ENCODE data around the gene CDC42BPA. TPM values are rescaled to one million over a fixed set of nuclear protein-coding genes. Genes with fewer than 3 reads are reported as not detected.

The CDC42BPA gene
- total RNA-seq, 1 donor from 2014 or later = 1.0 TPM

- no peak for DNase-seq (ENCODE audit: low spot score)
- intact Hi-C loops (cut with micrococcal nuclease) = no loop called here
- no peaks in the 10 kb centered on the region for H3K27me3 Mint-ChIP-seq (ENCODE audit: insufficient read depth)
- H3K27ac Mint-ChIP-seq = no peak overlapping the region
- no peak overlapping the region for H3K4me3 Mint-ChIP-seq
- peaks cover 10% of the 10 kb centered on the region for H3K36me3 Mint-ChIP-seq (ENCODE audit: low read depth)
- H3K4me1 Mint-ChIP-seq (ENCODE audit: low read depth) = no peaks in the 10 kb centered on the region
- peaks cover 7% of the 10 kb centered on the region for H3K9me3 Mint-ChIP-seq
Observed at GRCh38 chr1:226973898-226974543, 344.3 kb downstream of the CDC42BPA start.

- H3K4me3 Mint-ChIP-seq = no peak overlapping the region
- no peak for DNase-seq (ENCODE audit: low spot score)
- H3K27me3 Mint-ChIP-seq (ENCODE audit: insufficient read depth) = no peaks in the 10 kb centered on the region
- no peak overlapping the region for H3K27ac Mint-ChIP-seq
- peaks cover 10% of the 10 kb centered on the region for H3K36me3 Mint-ChIP-seq (ENCODE audit: low read depth)
- no peaks in the 10 kb centered on the region for H3K4me1 Mint-ChIP-seq (ENCODE audit: low read depth)
- intact Hi-C loops (cut with micrococcal nuclease) = no loop called here
- H3K9me3 Mint-ChIP-seq = peaks cover 7% of the 10 kb centered on the region
Observed at GRCh38 chr1:226973371-226973897, 344.9 kb downstream of the CDC42BPA start.

GRCh38 chr1:226972931-226973330, 345.4 kb downstream of the CDC42BPA start:
- Mint-ChIP-seq H3K27me3 (ENCODE audit: insufficient read depth) (no peaks in the 10 kb centered on the region), H3K4me1 (ENCODE audit: low read depth) (no peaks in the 10 kb centered on the region), H3K4me3 (no peak overlapping the region), H3K27ac (no peak overlapping the region), H3K9me3 (peaks cover 7% of the 10 kb centered on the region), H3K36me3 (ENCODE audit: low read depth) (peaks cover 10% of the 10 kb centered on the region)
- intact Hi-C loops (cut with micrococcal nuclease) = no loop called here
- no peak for DNase-seq (ENCODE audit: low spot score)

- Mint-ChIP-seq H3K4me3 (no peak overlapping the region), H3K27ac (no peak overlapping the region)
Observed at GRCh38 chr1:226971765-226972164, 346.5 kb downstream of the CDC42BPA start.

GRCh38 chr1:226967665-226968064, 350.6 kb downstream of the CDC42BPA start:
- intact Hi-C loops (cut with micrococcal nuclease) = no loop called here
- Mint-ChIP-seq H3K9me3 (peaks cover 7% of the 10 kb centered on the region), H3K36me3 (ENCODE audit: low read depth) (peaks cover 12% of the 10 kb centered on the region), H3K27ac (no peak overlapping the region), H3K27me3 (ENCODE audit: insufficient read depth) (no peaks in the 10 kb centered on the region), H3K4me3 (no peak overlapping the region), H3K4me1 (ENCODE audit: low read depth) (no peaks in the 10 kb centered on the region)
- DNase-seq (ENCODE audit: low spot score) = no peak

More at GRCh38 chr1:226971765-226972164, 346.5 kb downstream of the CDC42BPA start:
- Mint-ChIP-seq H3K27me3 (ENCODE audit: insufficient read depth) (no peaks in the 10 kb centered on the region), H3K36me3 (ENCODE audit: low read depth) (peaks cover 12% of the 10 kb centered on the region), H3K9me3 (peaks cover 7% of the 10 kb centered on the region), H3K4me1 (ENCODE audit: low read depth) (no peaks in the 10 kb centered on the region)
- DNase-seq (ENCODE audit: low spot score) = no peak
- intact Hi-C loops (cut with micrococcal nuclease) = no loop called here

- intact Hi-C loops (cut with micrococcal nuclease) = no loop called here
- Mint-ChIP-seq H3K36me3 (ENCODE audit: low read depth) (peaks cover 7% of the 10 kb centered on the region), H3K4me1 (ENCODE audit: low read depth) (no peaks in the 10 kb centered on the region), H3K27ac (no peak overlapping the region), H3K4me3 (no peak overlapping the region), H3K27me3 (ENCODE audit: insufficient read depth) (no peaks in the 10 kb centered on the region), H3K9me3 (peaks cover 2% of the 10 kb centered on the region)
- DNase-seq (ENCODE audit: low spot score) = no peak
Observed at GRCh38 chr1:226966683-226967082, 351.6 kb downstream of the CDC42BPA start.

GRCh38 chr1:226965581-226966440, 352.5 kb downstream of the CDC42BPA start:
- no peaks in the 10 kb centered on the region for H3K27me3 Mint-ChIP-seq (ENCODE audit: insufficient read depth)
- H3K27ac Mint-ChIP-seq = no peak overlapping the region

GRCh38 chr1:226964611-226965486, 353.4 kb downstream of the CDC42BPA start:
- Mint-ChIP-seq H3K4me3 (no peak overlapping the region), H3K9me3 (peaks cover 2% of the 10 kb centered on the region), H3K27ac (no peak overlapping the region), H3K4me1 (ENCODE audit: low read depth) (no peaks in the 10 kb centered on the region), H3K36me3 (ENCODE audit: low read depth) (peaks cover 5% of the 10 kb centered on the region), H3K27me3 (ENCODE audit: insufficient read depth) (no peaks in the 10 kb centered on the region)
- intact Hi-C loops (cut with micrococcal nuclease) = no loop called here
- DNase-seq (ENCODE audit: low spot score) = no peak

More at GRCh38 chr1:226965581-226966440, 352.5 kb downstream of the CDC42BPA start:
- Mint-ChIP-seq H3K4me1 (ENCODE audit: low read depth) (no peaks in the 10 kb centered on the region), H3K36me3 (ENCODE audit: low read depth) (peaks cover 5% of the 10 kb centered on the region), H3K4me3 (no peak overlapping the region), H3K9me3 (no peaks in the 10 kb centered on the region)
- DNase-seq (ENCODE audit: low spot score) = no peak
- intact Hi-C loops (cut with micrococcal nuclease) = no loop called here

GRCh38 chr1:226964068-226964425, 354.2 kb downstream of the CDC42BPA start:
- Mint-ChIP-seq H3K27me3 (ENCODE audit: insufficient read depth) (no peaks in the 10 kb centered on the region), H3K36me3 (ENCODE audit: low read depth) (peaks cover 2% of the 10 kb centered on the region), H3K4me3 (no peak overlapping the region), H3K27ac (no peak overlapping the region), H3K4me1 (ENCODE audit: low read depth) (peaks cover 5% of the 10 kb centered on the region), H3K9me3 (peaks cover 10% of the 10 kb centered on the region)
- intact Hi-C loops (cut with micrococcal nuclease) = no loop called here
- no peak for DNase-seq (ENCODE audit: low spot score)

GRCh38 chr1:226962421-226963391, 355.6 kb downstream of the CDC42BPA start:
- DNase-seq (ENCODE audit: low spot score) = no peak
- no peaks in the 10 kb centered on the region for H3K27me3 Mint-ChIP-seq (ENCODE audit: insufficient read depth)
- H3K9me3 Mint-ChIP-seq = peaks cover 20% of the 10 kb centered on the region
- no peak overlapping the region for H3K4me3 Mint-ChIP-seq
- intact Hi-C loops (cut with micrococcal nuclease) = no loop called here
- H3K4me1 Mint-ChIP-seq (ENCODE audit: low read depth) = peaks cover 5% of the 10 kb centered on the region
- H3K27ac Mint-ChIP-seq = no peak overlapping the region
- H3K36me3 Mint-ChIP-seq (ENCODE audit: low read depth) = peaks cover 4% of the 10 kb centered on the region

GRCh38 chr1:226960944-226961765, 357.1 kb downstream of the CDC42BPA start:
- H3K36me3 Mint-ChIP-seq (ENCODE audit: low read depth) = peaks cover 4% of the 10 kb centered on the region
- intact Hi-C loops (cut with micrococcal nuclease) = no loop called here
- no peaks in the 10 kb centered on the region for H3K27me3 Mint-ChIP-seq (ENCODE audit: insufficient read depth)
- no peak overlapping the region for H3K4me3 Mint-ChIP-seq
- peaks cover 5% of the 10 kb centered on the region for H3K4me1 Mint-ChIP-seq (ENCODE audit: low read depth)
- peaks cover 29% of the 10 kb centered on the region for H3K9me3 Mint-ChIP-seq
- no peak overlapping the region for H3K27ac Mint-ChIP-seq
- no peak for DNase-seq (ENCODE audit: low spot score)

Measured in activated T-helper 1 cell treated with anti-CD3 and anti-CD28 coated beads, Interleukin-12 subunit alpha, Interleukin-12 subunit beta, Interleukin-2, Interleukin-4 antibody, amounts not matched to agents 30 ng/mL and 10 ng/mL and 1 ng/mL, durations not matched to agents 14 hours and 24 hours and 36 hours (primary cell).